Activated CD4-positive, alpha-beta T cell treated with anti-CD3 and anti-CD28 coated beads for 4 hours (primary cell): ENCODE results near the gene F8.
"Not testable (repeated sequence)": the region's sequence is repeated elsewhere in the genome, so short reads cannot be mapped to it uniquely, and the experiment has no call there.

Experiments used
- DNase-seq, 2 donors: peaks; one replicate each; pipeline ENCODE4 v3.0.0-alpha.2; 2020

F8 gene

GRCh38 chrX:154980330-154981115 is 42.0 kb downstream of the F8 start:
- DNase-seq: peak; percentile 62 to 77

GRCh38 chrX:154979629-154980028 is 42.9 kb downstream of the F8 start:
- DNase-seq: no peak

GRCh38 chrX:154968353-154968752 is 54.2 kb downstream of the F8 start:
- DNase-seq: no peak

- no peak for DNase-seq
These were observed 54.9 kb downstream of the F8 start for GRCh38 chrX:154967603-154968002.

GRCh38 chrX:154961947-154962346 is 60.6 kb downstream of the F8 start:
- DNase-seq: no peak

DNA sequence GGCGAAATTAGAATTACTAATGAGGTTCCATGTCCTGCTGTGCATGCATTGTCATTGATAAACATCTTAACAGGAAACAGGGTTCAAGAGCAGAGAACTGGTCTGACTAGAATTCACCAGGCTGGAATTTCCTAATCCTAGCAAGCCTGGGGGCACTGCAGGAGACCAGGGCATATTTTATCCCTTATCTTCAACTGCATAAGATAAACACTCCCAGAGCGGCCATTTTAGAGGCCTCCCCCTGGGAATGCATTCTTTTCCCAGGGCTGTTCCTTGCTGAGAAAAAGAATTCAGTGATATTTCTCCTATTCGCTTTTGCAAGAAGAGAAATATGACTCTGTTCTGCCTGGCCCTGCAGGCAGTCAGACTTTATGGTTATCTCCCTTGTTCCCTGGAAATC is 66.7 kb downstream of the F8 start:
- not testable (repeated sequence) for DNase-seq

DNA sequence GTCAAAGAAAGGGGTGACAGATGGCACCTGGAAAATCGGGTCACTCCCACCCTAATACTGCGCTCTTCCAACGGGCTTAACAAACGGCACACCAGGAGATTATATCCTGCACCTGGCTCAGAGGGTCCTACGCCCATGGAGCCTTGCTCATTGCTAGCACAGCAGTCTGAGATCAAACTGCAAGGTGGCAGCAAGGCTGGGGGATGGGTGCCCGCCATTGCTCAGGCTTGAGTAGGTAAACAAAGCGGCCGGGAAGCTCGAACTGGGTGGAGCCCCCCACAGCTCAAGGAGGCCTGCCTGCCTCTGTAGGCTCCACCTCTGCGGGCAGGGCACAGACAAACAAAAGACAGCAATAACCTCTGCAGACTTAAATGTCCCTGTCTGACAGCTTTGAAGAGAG is 83.3 kb downstream of the F8 start:
- DNase-seq: not testable (repeated sequence)

- not testable (repeated sequence) for DNase-seq
These were observed 97.8 kb downstream of the F8 start for GRCh38 chrX:154924771-154925170.

DNA sequence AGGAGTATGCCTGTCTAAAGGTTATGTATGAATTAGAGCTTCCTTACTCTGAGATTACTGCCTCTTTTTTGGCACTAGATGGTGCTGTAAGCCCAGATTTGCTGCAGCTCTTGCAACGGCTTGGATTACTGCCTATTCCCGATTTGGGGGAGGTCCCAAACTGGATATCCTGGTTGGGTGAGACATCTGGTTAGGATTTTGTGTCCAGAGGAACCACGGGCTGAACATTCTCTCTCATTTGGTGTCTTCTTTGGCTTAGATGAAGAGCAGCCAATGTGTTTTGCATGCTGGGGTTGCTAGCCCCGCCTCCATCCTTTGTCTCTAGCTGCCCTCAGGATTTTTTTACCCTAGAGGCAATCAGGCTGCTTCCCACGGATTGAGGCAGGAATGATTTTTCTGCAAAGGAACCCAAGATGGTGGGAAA is 104.5 kb downstream of the F8 start:
- DNase-seq: peak; percentile 1 to 2

DNA sequence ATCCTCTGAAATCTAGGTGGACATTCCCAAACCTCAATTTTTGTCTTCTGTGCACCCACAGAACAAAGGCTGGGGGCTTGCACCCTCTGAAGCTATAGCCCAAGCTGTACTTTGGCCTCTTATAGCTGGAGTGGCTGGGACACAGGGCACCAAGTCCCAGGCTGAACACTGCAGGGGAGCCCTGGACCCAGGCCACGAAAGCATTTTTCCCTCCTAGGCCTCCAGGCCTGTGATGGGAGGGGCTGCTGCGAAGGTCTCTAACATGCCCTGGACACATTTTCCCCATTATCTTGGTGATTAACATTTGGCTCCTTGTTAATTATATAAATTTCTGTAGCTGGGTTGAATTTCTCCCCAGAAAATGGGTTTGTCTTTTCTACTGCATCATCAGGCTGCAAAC is 108.5 kb downstream of the F8 start:
- DNase-seq: no peak

- DNase-seq: not testable (repeated sequence)
These were observed 112.0 kb downstream of the F8 start for GRCh38 chrX:154910528-154910927.

- not testable (repeated sequence) for DNase-seq
These were observed 112.5 kb downstream of the F8 start for GRCh38 chrX:154910048-154910447.

DNA sequence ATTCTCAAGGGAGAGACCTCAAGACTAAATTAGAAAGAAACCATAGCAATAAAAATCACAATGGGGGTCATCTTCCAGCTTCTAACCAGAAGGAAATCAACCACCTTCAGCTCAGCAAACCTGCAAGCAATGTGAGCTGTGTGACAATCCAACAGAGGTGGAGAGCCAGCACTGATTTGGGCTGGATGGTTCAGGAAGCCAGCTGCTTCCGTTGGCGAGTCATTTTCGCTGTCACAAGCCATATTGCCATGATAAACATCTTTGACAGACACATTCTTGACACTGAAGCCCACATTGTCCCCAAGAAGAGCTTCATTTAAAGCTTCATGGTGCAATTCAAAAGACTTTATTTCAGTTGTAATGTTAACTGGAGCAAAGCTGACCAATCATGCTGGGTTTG is 113.7 kb downstream of the F8 start:
- no peak for DNase-seq

- DNase-seq: no peak
These were observed 120.1 kb downstream of the F8 start for GRCh38 chrX:154902408-154902807.

DNA sequence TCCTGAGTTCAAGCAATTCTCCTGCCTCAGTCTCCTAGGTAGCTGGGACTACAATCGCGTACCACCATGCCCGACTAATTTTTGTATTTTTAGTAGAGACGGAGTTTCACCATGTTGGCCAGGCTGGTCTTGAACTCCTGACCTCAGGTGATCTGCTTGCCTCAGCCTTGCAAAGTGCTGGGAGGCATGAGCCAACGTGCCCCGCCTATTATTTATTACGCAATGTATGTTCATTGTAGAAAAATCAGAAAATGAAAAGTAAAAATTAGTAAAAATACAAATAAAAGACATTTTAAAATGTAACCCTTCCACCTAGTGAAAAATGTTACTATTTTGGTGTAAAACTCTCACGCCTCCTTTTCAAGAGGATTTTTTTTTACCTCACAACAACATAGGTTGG is 122.2 kb downstream of the F8 start:
- no peak for DNase-seq

DNA sequence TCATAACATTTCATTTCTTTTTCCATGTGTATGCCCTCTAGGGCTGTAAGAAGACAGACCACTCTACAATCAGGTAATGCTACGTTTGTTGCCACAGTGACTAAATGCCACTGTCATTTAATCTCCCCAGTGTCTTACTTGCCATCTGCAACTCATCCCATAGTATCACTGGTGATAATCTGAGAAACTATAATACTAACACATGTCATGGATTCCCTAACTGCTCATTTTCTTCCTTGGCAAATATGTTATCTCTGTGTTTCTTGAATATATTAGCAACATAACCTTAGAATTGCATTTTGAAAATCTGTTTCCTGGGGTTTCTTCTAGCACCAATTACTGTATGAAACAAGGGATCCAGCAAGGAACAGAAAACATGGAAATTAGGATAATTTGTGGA is 130.2 kb downstream of the F8 start:
- no peak for DNase-seq

- DNase-seq: no peak
These were observed 131.4 kb downstream of the F8 start for GRCh38 chrX:154890990-154891639.

- not testable (repeated sequence) for DNase-seq
These were observed 135.7 kb downstream of the F8 start for GRCh38 chrX:154886789-154887221.

DNA sequence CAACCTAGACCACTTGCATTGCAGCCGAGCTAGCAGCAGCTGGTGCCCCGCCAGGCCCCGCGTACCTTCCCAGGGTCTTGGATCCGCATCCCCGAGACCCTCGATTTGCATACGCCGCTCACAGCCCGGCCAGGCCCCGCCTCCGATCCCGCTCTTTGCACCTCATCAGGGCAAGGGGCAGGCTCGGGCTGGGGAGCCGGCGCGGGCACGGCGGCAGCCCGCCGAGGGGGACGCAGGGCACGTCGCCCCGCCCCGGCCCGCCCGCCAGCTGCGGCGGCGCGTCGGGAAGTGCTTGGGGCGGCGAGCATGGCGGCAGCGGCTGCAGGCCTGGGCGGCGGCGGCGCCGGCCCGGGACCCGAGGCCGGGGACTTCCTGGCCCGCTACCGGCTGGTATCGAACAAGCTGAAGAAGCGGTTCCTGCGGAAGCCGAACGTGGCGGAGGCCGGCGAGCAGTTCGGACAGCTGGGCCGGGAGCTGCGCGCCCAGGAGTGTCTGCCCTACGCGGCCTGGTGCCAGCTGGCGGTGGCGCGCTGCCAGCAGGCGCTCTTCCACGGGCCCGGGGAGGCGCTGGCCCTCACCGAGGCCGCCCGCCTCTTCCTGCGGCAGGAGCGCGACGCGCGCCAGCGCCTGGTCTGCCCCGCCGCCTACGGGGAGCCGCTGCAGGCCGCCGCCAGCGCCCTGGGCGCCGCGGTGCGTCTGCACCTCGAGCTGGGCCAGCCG is 136.3 kb downstream of the F8 start, which contains the start of gene F8A1:
F8A1 (plus strand) TSS at position 287 of the 720 bp plus-strand sequence; CDS start at position 307, 20 bp downstream.
- peak; percentile 8 to 19 for DNase-seq

DNA sequence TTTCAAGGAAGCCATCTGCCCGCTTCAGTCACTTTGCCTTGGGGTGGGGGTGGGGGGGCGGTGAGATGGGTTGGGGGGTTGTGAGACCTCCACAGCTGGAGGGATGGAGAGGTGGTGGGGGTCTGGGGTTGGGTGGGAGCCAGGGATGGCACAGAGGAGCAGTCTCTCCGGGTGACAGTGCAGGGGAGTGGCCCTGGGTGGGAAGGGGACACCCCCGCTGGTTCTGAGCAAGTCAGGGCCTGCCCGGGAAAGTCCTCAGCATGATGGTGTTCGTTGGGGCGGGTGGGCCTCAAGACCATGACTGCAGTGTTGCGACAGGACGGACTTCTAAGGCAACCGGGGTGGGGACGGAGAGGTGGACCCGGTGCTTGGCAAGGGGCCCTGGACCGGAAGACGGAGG is 137.0 kb downstream of the F8 start:
- DNase-seq: not testable (repeated sequence)

DNA sequence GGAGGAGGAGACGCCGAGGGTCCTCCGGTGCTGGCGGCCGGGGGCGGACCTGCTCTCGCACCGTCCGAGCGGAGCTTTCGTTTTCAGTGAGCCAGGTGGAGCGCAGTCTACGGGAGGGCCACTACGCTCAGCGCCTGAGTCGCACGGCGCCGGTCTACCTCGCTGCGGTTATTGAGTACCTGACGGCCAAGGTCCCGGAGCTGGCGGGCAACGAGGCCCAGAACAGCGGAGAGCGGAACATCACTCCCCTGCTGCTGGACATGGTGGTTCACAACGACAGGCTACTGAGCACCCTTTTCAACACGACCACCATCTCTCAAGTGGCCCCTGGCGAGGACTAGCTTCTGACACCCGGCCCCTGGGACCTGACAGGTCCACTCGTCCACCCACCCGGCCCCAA is 137.5 kb downstream of the F8 start:
- DNase-seq: not testable (repeated sequence)

- not testable (repeated sequence) for DNase-seq
These were observed 138.5 kb downstream of the F8 start for GRCh38 chrX:154884069-154884468.

- DNase-seq: no peak
These were observed 149.2 kb downstream of the F8 start for GRCh38 chrX:154873329-154873728.

- not testable (repeated sequence) for DNase-seq
These were observed 154.0 kb downstream of the F8 start for GRCh38 chrX:154868522-154868921.
